Uterus (tissue), 4 donors: ENCODE results near the gene HEXB. TPM values are rescaled to one million over a fixed set of nuclear protein-coding genes. Genes with fewer than 3 reads are reported as not detected.

ENCODE experiments used
- DNase-seq, 2 donors: peaks; one replicate each; pipeline ENCODE4 v3.0.0-alpha.2; 2019 to 2020
- H3K27ac ChIP-seq, 2 donors: fragments of 200-600 bp; sonication (generic); 1 replicate in 1 of 2; 2 replicates in 1 of 2; pipeline ENCODE4 v1.5.1; 2016 to 2018
- H3K27me3 ChIP-seq, 2 donors: fragments of 200-600 bp; sonication (generic); one replicate each; pipeline ENCODE4 v1.5.1; 2018 to 2019; ENCODE audit warnings: control low read depth in 1 of 2
- H3K36me3 ChIP-seq, 2 donors: fragments of 200-600 bp; sonication (generic); one replicate each; pipeline ENCODE4 v1.5.1; 2019; ENCODE audit warnings: control low read depth in 1 of 2
- H3K4me1 ChIP-seq, 2 donors: fragments of 200-600 bp; sonication (generic); one replicate each; pipeline ENCODE4 v1.5.1; 2018 to 2019; ENCODE audit warnings: control low read depth in 1 of 2
- H3K4me3 ChIP-seq, 2 donors: fragments of 200-600 bp; sonication (generic); 1 replicate in 1 of 2; 2 replicates in 1 of 2; pipeline ENCODE4 v1.5.1; 2018 to 2019; ENCODE audit warnings: mild to moderate bottlenecking in 1 of 2
- H3K9me3 ChIP-seq, 2 donors: fragments of 200-600 bp; sonication (generic); one replicate each; pipeline ENCODE4 v1.5.1; 2019; ENCODE audit warnings: control low read depth in 1 of 2
- POLR2A ChIP-seq, 2 donors: fragments of 450-650 bp; IDR thresholded peaks; one replicate each; pipeline ENCODE4 v1.6.1; 2016; ENCODE audit warnings: antibody characterized with exemption in 2 of 2, mild to moderate bottlenecking in 1 of 2, moderate library complexity in 1 of 2
- intact Hi-C: fragments of 100-400 bp; cut with DNase I; formaldehyde crosslinking; loops from one replicate; pipeline ENCODE4 v1.15.1; 2023; ENCODE audit warnings: low total_unique reads
- total RNA-seq, 4 donors: library from RNA; depleted of rRNA in 3 of 4; stranded (reverse); fragments of >200 nt in 3 of 4; gene quantifications; one replicate each; pipeline versions ENCODE4 v1.1.0 to v1.2.4, GENCODE V29; 2014 to 2023
- TF ChIP-seq, protein P1 (sequence below), 4 experiments: fragments of 200-600 bp in 2 of 4; fragments of 450-650 bp in 2 of 4; sonication (generic) in 2 of 4; IDR thresholded peaks; one replicate each; pipeline ENCODE4 v1.5.1; 2016 to 2019; ENCODE audit warnings: antibody characterized with exemption in 4 of 4, mild to moderate bottlenecking in 2 of 4, moderate library complexity in 1 of 4
- donor health status: DM: yes; HTN: yes; CAD: no.

The HEXB gene
- total RNA-seq, 4 donors from 2014 or later = 115 to 195 (median 146) TPM

GRCh38 chr5:74664551-74664950 is 20.5 kb upstream of the HEXB start:
- no peak for DNase-seq
- intact Hi-C loops = no loop called here
- H3K27me3 ChIP-seq = no peaks in the 10 kb centered on the region
- H3K9me3 ChIP-seq = no peaks in the 10 kb centered on the region
- H3K27ac ChIP-seq = peak overlapping the region in 1 of 2 donors; percentile 53
- H3K4me1 ChIP-seq = no peaks in the 10 kb centered on the region
- no peaks in the 10 kb centered on the region for H3K36me3 ChIP-seq
- no peak overlapping the region for H3K4me3 ChIP-seq
- TF ChIP-seq, protein P1, sequence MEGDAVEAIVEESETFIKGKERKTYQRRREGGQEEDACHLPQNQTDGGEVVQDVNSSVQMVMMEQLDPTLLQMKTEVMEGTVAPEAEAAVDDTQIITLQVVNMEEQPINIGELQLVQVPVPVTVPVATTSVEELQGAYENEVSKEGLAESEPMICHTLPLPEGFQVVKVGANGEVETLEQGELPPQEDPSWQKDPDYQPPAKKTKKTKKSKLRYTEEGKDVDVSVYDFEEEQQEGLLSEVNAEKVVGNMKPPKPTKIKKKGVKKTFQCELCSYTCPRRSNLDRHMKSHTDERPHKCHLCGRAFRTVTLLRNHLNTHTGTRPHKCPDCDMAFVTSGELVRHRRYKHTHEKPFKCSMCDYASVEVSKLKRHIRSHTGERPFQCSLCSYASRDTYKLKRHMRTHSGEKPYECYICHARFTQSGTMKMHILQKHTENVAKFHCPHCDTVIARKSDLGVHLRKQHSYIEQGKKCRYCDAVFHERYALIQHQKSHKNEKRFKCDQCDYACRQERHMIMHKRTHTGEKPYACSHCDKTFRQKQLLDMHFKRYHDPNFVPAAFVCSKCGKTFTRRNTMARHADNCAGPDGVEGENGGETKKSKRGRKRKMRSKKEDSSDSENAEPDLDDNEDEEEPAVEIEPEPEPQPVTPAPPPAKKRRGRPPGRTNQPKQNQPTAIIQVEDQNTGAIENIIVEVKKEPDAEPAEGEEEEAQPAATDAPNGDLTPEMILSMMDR (IDR thresholded peaks at IDR 0.05) = no peak
- no peak for TF ChIP-seq POLR2A (IDR thresholded peaks at IDR 0.05)

DNA sequence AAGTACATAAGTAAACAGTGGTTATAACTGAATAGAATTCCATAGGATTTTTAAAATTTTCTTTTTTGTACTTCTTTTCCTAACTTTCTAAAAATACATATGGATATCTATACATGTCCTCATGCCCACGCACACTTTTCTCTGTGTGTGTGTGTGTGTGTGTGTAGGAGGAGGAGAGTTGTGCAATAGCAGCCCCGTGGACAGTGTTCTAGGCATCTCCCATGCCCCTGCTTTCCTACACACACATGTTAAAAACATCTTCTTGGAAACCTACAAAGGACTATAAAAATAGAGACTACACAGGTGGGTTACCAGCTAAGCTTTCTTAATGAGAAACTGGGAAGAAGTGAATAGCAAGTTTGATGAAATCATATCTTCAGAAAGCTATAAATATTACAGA is 19.8 kb upstream of the HEXB start:
- TF ChIP-seq, protein P1 (IDR thresholded peaks at IDR 0.05) = no peak
- intact Hi-C loops = no loop called here

GRCh38 chr5:74665816-74666215 is 19.2 kb upstream of the HEXB start:
- Histone ChIP-seq H3K36me3 (no peaks in the 10 kb centered on the region), H3K27me3 (no peaks in the 10 kb centered on the region), H3K27ac (no peak overlapping the region), H3K9me3 (no peaks in the 10 kb centered on the region), H3K4me3 (no peak overlapping the region), H3K4me1 (no peaks in the 10 kb centered on the region)
- TF ChIP-seq, protein P1 (IDR thresholded peaks at IDR 0.05) = no peak
- no peak for TF ChIP-seq POLR2A (IDR thresholded peaks at IDR 0.05)
- DNase-seq = no peak
- intact Hi-C loops = no loop called here

More for the DNA sequence above, 19.8 kb upstream of the HEXB start:
- no peak overlapping the region for H3K4me3 ChIP-seq
- peak in 1 of 2 donors; percentile 36 for DNase-seq
- H3K4me1 ChIP-seq = no peaks in the 10 kb centered on the region
- H3K27me3 ChIP-seq = no peaks in the 10 kb centered on the region
- peak overlapping the region in 1 of 2 donors; percentile 53 for H3K27ac ChIP-seq
- H3K9me3 ChIP-seq = no peaks in the 10 kb centered on the region
- H3K36me3 ChIP-seq = no peaks in the 10 kb centered on the region

- intact Hi-C loops = no loop called here
- Histone ChIP-seq H3K9me3 (no peaks in the 10 kb centered on the region), H3K4me1 (no peaks in the 10 kb centered on the region), H3K27ac (no peak overlapping the region), H3K4me3 (no peak overlapping the region), H3K36me3 (no peaks in the 10 kb centered on the region), H3K27me3 (no peaks in the 10 kb centered on the region)
- TF ChIP-seq POLR2A (IDR thresholded peaks at IDR 0.05) = no peak
- TF ChIP-seq, protein P1 (IDR thresholded peaks at IDR 0.05) = no peak
- DNase-seq = no peak
Measured at GRCh38 chr5:74667396-74667795, 17.6 kb upstream of the HEXB start.

DNA sequence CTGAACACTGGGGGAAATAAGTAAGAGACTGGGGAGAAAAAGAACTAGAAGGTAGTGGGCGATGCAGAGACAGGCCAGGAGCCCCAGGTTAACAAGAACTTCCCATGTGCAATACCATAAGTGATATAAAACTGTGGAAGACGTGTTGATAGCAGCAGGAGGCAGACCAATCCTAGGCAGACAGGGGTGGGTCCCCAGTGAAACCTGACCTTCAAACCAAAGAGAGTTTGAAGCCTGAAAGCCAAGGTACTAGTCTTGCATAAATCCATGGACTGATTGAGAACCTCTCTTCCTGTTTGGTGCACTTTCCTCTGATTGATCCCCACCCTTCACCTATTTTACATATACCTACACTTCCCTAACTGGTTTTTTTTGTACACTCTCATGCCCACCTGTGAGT is 15.2 kb upstream of the HEXB start:
- no peaks in the 10 kb centered on the region for H3K36me3 ChIP-seq
- H3K9me3 ChIP-seq = no peaks in the 10 kb centered on the region
- no peak overlapping the region for H3K4me3 ChIP-seq
- intact Hi-C loops = no loop called here
- no peak overlapping the region for H3K27ac ChIP-seq
- no peaks in the 10 kb centered on the region for H3K4me1 ChIP-seq
- no peak for TF ChIP-seq POLR2A (IDR thresholded peaks at IDR 0.05)
- TF ChIP-seq, protein P1 (IDR thresholded peaks at IDR 0.05) = no peak
- DNase-seq = no peak
- H3K27me3 ChIP-seq = no peaks in the 10 kb centered on the region
